HCEC 1CT (cell line): Measurements from ENCODE around the gene ARHGEF10L.
"Not testable (repeated sequence)": the region's sequence is repeated elsewhere in the genome, so short reads cannot be mapped to it uniquely, and the experiment has no call there.

ENCODE experiments used
- DNase-seq: peaks from one replicate; pipeline ENCODE4 v3.0.0-alpha.2; 2017

The ARHGEF10L gene, protein sequence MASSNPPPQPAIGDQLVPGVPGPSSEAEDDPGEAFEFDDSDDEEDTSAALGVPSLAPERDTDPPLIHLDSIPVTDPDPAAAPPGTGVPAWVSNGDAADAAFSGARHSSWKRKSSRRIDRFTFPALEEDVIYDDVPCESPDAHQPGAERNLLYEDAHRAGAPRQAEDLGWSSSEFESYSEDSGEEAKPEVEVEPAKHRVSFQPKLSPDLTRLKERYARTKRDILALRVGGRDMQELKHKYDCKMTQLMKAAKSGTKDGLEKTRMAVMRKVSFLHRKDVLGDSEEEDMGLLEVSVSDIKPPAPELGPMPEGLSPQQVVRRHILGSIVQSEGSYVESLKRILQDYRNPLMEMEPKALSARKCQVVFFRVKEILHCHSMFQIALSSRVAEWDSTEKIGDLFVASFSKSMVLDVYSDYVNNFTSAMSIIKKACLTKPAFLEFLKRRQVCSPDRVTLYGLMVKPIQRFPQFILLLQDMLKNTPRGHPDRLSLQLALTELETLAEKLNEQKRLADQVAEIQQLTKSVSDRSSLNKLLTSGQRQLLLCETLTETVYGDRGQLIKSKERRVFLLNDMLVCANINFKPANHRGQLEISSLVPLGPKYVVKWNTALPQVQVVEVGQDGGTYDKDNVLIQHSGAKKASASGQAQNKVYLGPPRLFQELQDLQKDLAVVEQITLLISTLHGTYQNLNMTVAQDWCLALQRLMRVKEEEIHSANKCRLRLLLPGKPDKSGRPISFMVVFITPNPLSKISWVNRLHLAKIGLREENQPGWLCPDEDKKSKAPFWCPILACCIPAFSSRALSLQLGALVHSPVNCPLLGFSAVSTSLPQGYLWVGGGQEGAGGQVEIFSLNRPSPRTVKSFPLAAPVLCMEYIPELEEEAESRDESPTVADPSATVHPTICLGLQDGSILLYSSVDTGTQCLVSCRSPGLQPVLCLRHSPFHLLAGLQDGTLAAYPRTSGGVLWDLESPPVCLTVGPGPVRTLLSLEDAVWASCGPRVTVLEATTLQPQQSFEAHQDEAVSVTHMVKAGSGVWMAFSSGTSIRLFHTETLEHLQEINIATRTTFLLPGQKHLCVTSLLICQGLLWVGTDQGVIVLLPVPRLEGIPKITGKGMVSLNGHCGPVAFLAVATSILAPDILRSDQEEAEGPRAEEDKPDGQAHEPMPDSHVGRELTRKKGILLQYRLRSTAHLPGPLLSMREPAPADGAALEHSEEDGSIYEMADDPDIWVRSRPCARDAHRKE (N-terminal part only)

DNA sequence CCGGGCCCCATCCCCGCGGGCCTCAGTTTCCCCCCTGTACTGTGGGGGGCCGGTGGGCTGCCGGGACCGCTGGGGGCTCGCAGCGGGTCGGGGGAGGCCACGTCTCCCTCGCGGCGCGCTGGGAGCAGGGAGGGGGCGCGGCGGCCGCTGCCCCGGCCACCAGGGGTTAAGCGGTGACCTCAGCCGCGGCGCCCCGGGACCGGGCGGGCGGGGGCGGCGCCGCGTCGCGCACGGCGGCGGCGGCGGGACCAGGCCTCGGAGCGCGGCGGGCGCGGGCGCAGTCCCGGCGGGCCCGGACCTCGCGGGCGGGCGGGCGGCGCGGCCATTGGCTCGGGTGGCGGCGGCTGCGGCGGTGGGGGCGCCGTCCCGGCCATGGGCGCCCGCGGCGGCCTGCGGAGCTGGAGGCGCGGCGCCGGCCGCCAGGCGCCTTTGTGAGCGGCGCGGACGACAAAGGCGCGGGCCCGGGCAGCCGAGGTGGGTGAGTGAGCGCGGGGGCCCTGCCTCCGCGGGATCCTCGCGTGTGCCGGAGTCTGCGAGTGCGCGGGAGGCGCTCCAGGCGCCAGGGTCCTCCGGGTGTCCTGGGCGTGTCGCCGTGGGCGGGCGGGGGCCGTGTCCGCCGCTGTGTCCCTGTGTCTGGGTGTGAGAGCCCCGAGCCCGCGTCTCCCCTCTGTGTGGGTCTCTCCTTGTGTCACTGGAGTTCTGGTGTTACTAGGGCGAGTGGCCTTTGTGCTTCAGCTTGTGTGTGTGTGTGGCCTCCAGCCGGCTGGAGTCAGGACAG lies at the start of gene ARHGEF10L:
TSS of gene ARHGEF10L (plus strand) at position 222 of the 778 bp plus-strand sequence. CDS start 40,898 bp downstream, outside the sequence.
- no peak for DNase-seq

DNA sequence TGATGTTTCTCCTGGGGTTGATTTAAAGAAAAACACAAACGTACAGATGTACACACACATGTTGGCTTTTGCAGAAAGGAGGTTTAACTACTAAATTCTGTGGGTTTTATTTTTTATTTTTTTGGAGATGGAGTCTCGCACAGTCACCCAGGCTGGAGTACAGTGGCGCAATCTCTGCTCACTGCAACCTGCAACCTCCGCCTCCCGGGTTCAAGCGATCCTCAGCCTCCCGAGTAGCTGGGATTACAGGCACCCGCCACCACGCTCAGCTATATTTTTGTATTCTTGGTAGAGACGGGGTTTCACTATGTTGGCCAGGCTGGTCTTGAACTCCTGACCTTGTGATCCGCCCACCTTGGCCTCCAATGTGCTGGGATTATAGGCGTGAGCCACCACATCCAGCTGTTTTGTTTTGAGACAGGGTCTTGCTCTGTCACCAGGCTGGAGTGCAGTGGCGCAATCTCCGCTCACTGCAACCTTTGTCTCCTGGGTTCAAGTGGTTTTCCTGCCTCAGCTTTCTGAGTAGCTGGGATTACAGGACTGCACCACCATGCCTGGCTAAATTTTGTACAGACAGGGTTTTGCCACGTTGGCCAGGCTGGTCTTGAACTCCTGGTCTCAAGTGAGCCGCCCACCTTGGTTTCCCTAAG lies 49.6 kb upstream of the ARHGEF10L start:
- not testable (repeated sequence) for DNase-seq

- DNase-seq: not testable (repeated sequence)
These were observed 48.8 kb upstream of the ARHGEF10L start for GRCh38 chr1:17490667-17491066.

GRCh38 chr1:17494114-17494729 lies 45.3 kb upstream of the ARHGEF10L start:
- DNase-seq: peak; percentile 77

- no peak for DNase-seq
These were observed 43.1 kb upstream of the ARHGEF10L start for GRCh38 chr1:17496419-17496818.

DNA sequence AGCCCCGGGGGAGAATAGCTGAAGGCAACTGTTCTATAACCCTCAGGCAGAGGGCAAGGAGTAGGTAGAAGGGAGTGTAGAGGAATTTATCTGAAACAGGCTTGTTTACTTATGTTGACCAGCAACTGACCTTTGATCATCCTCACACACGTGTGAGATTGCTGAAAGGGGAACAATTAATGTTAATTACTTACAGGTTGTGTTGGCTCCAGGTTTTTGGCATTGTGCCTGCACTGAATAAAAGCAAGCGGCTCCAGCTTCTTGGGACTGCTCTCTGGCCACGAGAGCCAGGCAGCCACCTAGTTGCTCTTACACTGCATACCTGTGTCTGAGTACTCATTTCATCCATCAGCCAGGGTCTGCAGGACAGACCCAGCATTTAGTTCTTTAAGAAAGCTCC lies 41.3 kb upstream of the ARHGEF10L start:
- no peak for DNase-seq

DNA sequence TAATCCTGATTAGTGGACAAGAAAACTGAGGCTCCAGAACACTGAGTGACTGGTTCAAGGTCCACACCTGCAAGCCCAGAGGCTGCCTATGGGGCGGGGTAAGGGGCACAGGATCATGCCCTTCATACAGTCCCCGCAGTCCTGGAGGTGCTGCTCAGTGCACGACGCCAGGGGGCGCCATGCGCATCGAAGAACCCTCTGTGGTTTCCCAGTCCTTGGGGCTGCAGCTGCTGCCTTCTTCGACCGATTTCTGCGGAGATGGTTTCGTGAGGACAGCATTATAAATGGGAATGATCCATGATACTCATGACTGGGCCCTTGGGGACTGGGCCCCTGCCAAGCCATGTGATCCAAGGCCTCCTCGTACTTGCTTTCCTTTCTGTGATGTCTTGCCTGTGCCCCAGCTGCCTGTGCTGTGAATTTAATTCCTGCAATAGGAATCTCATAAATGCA lies 37.1 kb upstream of the ARHGEF10L start:
- DNase-seq: peak; percentile 70

DNA sequence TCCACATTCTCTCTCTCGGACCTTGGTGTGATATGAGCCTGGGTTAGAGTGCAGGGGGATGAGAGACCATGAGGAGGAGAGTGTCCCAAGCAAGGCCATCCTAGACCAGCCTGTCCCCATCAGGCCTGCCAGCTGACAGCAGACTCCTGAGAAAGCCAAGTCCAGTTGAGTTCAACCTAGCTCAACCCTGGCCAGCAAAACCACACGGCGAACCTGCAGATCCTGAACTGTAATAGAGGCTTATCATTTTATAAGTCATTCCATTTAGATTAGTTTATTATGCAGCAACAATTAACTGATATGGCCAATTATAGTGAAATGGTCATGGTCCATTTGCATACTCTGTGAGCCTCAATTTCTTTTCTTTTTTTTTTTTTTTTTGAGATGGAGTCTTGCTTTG lies 36.4 kb upstream of the ARHGEF10L start:
- DNase-seq: no peak

DNA sequence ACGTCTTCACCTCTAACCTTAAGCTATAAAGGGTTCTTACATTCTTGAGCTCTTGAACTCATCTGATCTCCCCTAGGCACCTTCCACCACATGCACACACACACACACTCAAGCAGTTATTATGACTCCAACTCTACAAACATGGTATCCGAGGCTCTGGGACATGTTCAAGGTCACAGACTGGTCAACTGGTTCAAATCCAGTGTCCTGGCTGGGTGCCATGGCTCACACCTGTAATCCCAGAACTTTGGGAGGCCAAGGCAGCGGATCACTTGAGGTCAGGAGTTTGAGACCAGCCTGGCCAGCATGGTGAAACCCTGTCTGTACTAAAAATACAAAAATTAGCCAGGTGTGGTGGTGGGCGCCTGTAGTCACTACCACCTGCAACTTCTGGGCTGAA lies 32.3 kb upstream of the ARHGEF10L start:
- not testable (repeated sequence) for DNase-seq

GRCh38 chr1:17507915-17508314 lies 31.6 kb upstream of the ARHGEF10L start:
- DNase-seq: no peak

GRCh38 chr1:17509363-17509762 lies 30.1 kb upstream of the ARHGEF10L start:
- no peak for DNase-seq

- DNase-seq: no peak
These were observed 29.4 kb upstream of the ARHGEF10L start for GRCh38 chr1:17510138-17510537.

GRCh38 chr1:17511188-17511587 lies 28.3 kb upstream of the ARHGEF10L start:
- DNase-seq: no peak

- no peak for DNase-seq
These were observed 26.4 kb upstream of the ARHGEF10L start for GRCh38 chr1:17513131-17513530.

DNA sequence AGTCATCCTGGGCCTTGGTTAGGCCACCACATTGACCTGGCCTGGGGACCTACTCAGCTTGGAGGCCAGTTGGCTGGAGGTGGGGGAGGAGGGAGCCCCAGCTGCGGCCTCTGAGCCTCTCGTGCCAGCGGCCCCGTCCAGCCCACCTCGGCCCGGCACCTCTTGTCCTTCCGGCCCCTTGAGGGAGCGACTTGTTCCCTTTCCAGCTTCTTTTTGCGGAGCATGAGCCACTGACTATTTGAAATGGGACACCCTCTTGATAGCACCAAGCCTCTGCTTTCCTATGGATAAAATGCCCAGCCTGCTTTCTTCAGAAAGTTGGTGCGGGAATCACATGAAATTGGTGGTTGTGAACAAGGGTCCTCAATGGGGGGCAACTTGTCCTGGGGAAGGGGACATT lies 24.7 kb upstream of the ARHGEF10L start:
- DNase-seq: no peak

- no peak for DNase-seq
These were observed 23.6 kb upstream of the ARHGEF10L start for GRCh38 chr1:17515902-17516301.

- no peak for DNase-seq
These were observed 22.9 kb upstream of the ARHGEF10L start for GRCh38 chr1:17516303-17517214.

DNA sequence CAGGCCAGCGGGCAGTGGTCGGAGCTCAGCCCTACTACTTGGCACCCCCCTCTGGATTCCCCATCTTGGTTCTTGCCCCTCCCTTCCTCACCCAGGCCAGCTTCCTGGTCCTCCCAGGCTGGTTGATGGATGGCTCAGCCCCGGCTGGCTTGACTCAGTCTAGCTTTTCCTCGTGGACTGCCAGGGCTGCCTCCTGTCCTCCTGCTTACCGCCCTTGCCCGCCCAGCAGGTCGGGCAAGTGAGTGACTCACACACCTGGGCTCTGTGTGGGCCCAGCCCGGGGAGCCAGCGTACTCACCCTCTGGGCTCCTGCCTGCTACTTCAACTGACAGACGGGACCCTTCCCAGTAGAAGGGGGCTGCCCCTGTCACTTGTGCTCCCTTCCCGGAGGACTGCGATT lies 19.5 kb upstream of the ARHGEF10L start:
- DNase-seq: no peak

GRCh38 chr1:17520473-17521319 lies 18.8 kb upstream of the ARHGEF10L start:
- DNase-seq: no peak
